ENCODE measurements around the gene IGFBP2.

The IGFBP2 gene

GRCh38 chr2:216637472-216637871 lies 4.3 kb downstream of the IGFBP2 start:
- H3K27ac ChIP-seq: no peak overlapping the region; the same call in 1 of the 2 replicates
- H3K9me3 ChIP-seq (ENCODE audit: low read depth, low read length): no peaks in the 10 kb centered on the region
- TF ChIP-seq FOXP2 (optimal IDR thresholded peaks at IDR 0.05; ENCODE audit: control extremely low read depth, extremely low read length, insufficient read depth) (no peak), POLR2AphosphoS5 (IDR thresholded peaks at IDR 0.05; ENCODE audit: borderline replicate concordance, low read depth, low read length) (no peak), EZH2 (IDR thresholded peaks at IDR 0.05) (no peak)
- no peak for DNase-seq (ENCODE audit: low read depth, low spot score)
- peaks cover 18% of the 10 kb centered on the region; the same call in 1 of the 2 replicates for H3K36me3 ChIP-seq (ENCODE audit: insufficient read depth, low read length)
- H3K9ac ChIP-seq (ENCODE audit: insufficient read length): no peak overlapping the region
- peak overlapping the region; percentile 31; the same call in 1 of the 2 replicates for H3K4me3 ChIP-seq

- 0 out of 2 replicates have a peak overlapping the region, but pooled peaks have one; percentile 29 for H3K4me3 ChIP-seq
- peak overlapping the region; percentile 37 for H3K27ac ChIP-seq
- no peak for DNase-seq (ENCODE audit: low read depth, low spot score)
- TF ChIP-seq POLR2AphosphoS5 (IDR thresholded peaks at IDR 0.05; ENCODE audit: borderline replicate concordance, low read depth, low read length) (no peak), FOXP2 (optimal IDR thresholded peaks at IDR 0.05; ENCODE audit: control extremely low read depth, extremely low read length, insufficient read depth) (no peak), EZH2 (IDR thresholded peaks at IDR 0.05) (no peak)
- H3K9ac ChIP-seq (ENCODE audit: insufficient read length): no peak overlapping the region
- H3K36me3 ChIP-seq (ENCODE audit: insufficient read depth, low read length): peaks cover 24% of the 10 kb centered on the region; the same call in 1 of the 2 replicates
- H3K9me3 ChIP-seq (ENCODE audit: low read depth, low read length): no peaks in the 10 kb centered on the region
Observed at GRCh38 chr2:216643986-216644659, 10.9 kb downstream of the IGFBP2 start.

GRCh38 chr2:216644842-216645635 lies 11.8 kb downstream of the IGFBP2 start:
- no peak overlapping the region for H3K9ac ChIP-seq (ENCODE audit: insufficient read length)
- no peaks in the 10 kb centered on the region for H3K9me3 ChIP-seq (ENCODE audit: low read depth, low read length)
- no peak for DNase-seq (ENCODE audit: low read depth, low spot score)
- H3K4me3 ChIP-seq: no peak overlapping the region
- peaks cover 21% of the 10 kb centered on the region; the same call in 1 of the 2 replicates for H3K36me3 ChIP-seq (ENCODE audit: insufficient read depth, low read length)
- TF ChIP-seq FOXP2 (optimal IDR thresholded peaks at IDR 0.05; ENCODE audit: control extremely low read depth, extremely low read length, insufficient read depth) (no peak), POLR2AphosphoS5 (IDR thresholded peaks at IDR 0.05; ENCODE audit: borderline replicate concordance, low read depth, low read length) (no peak), EZH2 (IDR thresholded peaks at IDR 0.05) (no peak)
- peak overlapping the region; percentile 37 for H3K27ac ChIP-seq

- TF ChIP-seq POLR2AphosphoS5 (IDR thresholded peaks at IDR 0.05; ENCODE audit: borderline replicate concordance, low read depth, low read length) (no peak), EZH2 (IDR thresholded peaks at IDR 0.05) (no peak), FOXP2 (optimal IDR thresholded peaks at IDR 0.05; ENCODE audit: control extremely low read depth, extremely low read length, insufficient read depth) (no peak)
- H3K36me3 ChIP-seq (ENCODE audit: insufficient read depth, low read length): peaks cover 15% of the 10 kb centered on the region; the same call in 1 of the 2 replicates
Observed at GRCh38 chr2:216645636-216645950, 12.4 kb downstream of the IGFBP2 start.

GRCh38 chr2:216646116-216646515 lies 12.9 kb downstream of the IGFBP2 start:
- no peak for DNase-seq (ENCODE audit: low read depth, low spot score)
- H3K36me3 ChIP-seq (ENCODE audit: insufficient read depth, low read length): peaks cover 10% of the 10 kb centered on the region; the same call in 1 of the 2 replicates
- no peak overlapping the region for H3K9ac ChIP-seq (ENCODE audit: insufficient read length)
- TF ChIP-seq EZH2 (IDR thresholded peaks at IDR 0.05): no peak
- TF ChIP-seq POLR2AphosphoS5 (IDR thresholded peaks at IDR 0.05; ENCODE audit: borderline replicate concordance, low read depth, low read length): no peak
- no peak for TF ChIP-seq FOXP2 (optimal IDR thresholded peaks at IDR 0.05; ENCODE audit: control extremely low read depth, extremely low read length, insufficient read depth)
- H3K27ac ChIP-seq: no peak overlapping the region
- no peak overlapping the region for H3K4me3 ChIP-seq
- H3K9me3 ChIP-seq (ENCODE audit: low read depth, low read length): no peaks in the 10 kb centered on the region

More at GRCh38 chr2:216645636-216645950, 12.4 kb downstream of the IGFBP2 start:
- Histone ChIP-seq H3K27ac (no peak overlapping the region), H3K9ac (ENCODE audit: insufficient read length) (no peak overlapping the region), H3K4me3 (no peak overlapping the region), H3K9me3 (ENCODE audit: low read depth, low read length) (no peaks in the 10 kb centered on the region)
- no peak for DNase-seq (ENCODE audit: low read depth, low spot score)

GRCh38 chr2:216648105-216648504 lies 14.9 kb downstream of the IGFBP2 start:
- Histone ChIP-seq H3K4me3 (no peak overlapping the region), H3K36me3 (ENCODE audit: insufficient read depth, low read length) (peaks cover 6% of the 10 kb centered on the region; the same call in 1 of the 2 replicates), H3K9ac (ENCODE audit: insufficient read length) (no peak overlapping the region), H3K27ac (no peak overlapping the region), H3K9me3 (ENCODE audit: low read depth, low read length) (no peaks in the 10 kb centered on the region)
- DNase-seq (ENCODE audit: low read depth, low spot score): no peak
- TF ChIP-seq EZH2 (IDR thresholded peaks at IDR 0.05): no peak
- no peak for TF ChIP-seq FOXP2 (optimal IDR thresholded peaks at IDR 0.05; ENCODE audit: control extremely low read depth, extremely low read length, insufficient read depth)
- TF ChIP-seq POLR2AphosphoS5 (IDR thresholded peaks at IDR 0.05; ENCODE audit: borderline replicate concordance, low read depth, low read length): no peak

GRCh38 chr2:216649574-216649973 lies 16.4 kb downstream of the IGFBP2 start:
- H3K9me3 ChIP-seq (ENCODE audit: low read depth, low read length): no peaks in the 10 kb centered on the region

GRCh38 chr2:216650626-216651257 lies 17.5 kb downstream of the IGFBP2 start:
- Histone ChIP-seq H3K4me3 (no peak overlapping the region), H3K27ac (no peak overlapping the region), H3K9ac (ENCODE audit: insufficient read length) (no peak overlapping the region), H3K36me3 (ENCODE audit: insufficient read depth, low read length) (peaks cover under 1% of the 10 kb centered on the region; the same call in 1 of the 2 replicates), H3K9me3 (ENCODE audit: low read depth, low read length) (no peaks in the 10 kb centered on the region)
- no peak for DNase-seq (ENCODE audit: low read depth, low spot score)
- TF ChIP-seq FOXP2 (optimal IDR thresholded peaks at IDR 0.05; ENCODE audit: control extremely low read depth, extremely low read length, insufficient read depth) (no peak), EZH2 (IDR thresholded peaks at IDR 0.05) (no peak), POLR2AphosphoS5 (IDR thresholded peaks at IDR 0.05; ENCODE audit: borderline replicate concordance, low read depth, low read length) (no peak)

More at GRCh38 chr2:216649574-216649973, 16.4 kb downstream of the IGFBP2 start:
- H3K27ac ChIP-seq: no peak overlapping the region
- TF ChIP-seq FOXP2 (optimal IDR thresholded peaks at IDR 0.05; ENCODE audit: control extremely low read depth, extremely low read length, insufficient read depth): no peak
- no peak for TF ChIP-seq POLR2AphosphoS5 (IDR thresholded peaks at IDR 0.05; ENCODE audit: borderline replicate concordance, low read depth, low read length)
- TF ChIP-seq EZH2 (IDR thresholded peaks at IDR 0.05): no peak
- H3K9ac ChIP-seq (ENCODE audit: insufficient read length): no peak overlapping the region
- DNase-seq (ENCODE audit: low read depth, low spot score): no peak
- H3K4me3 ChIP-seq: no peak overlapping the region
- peaks cover 6% of the 10 kb centered on the region; the same call in 1 of the 2 replicates for H3K36me3 ChIP-seq (ENCODE audit: insufficient read depth, low read length)

All from SK-N-MC (cell line).